Hematopoietic multipotent progenitor cell treated with erythropoietin and hydrocortisone succinate and interleukin-3 and kit ligand, for 6 days (in vitro differentiated cells): ENCODE measurements around the gene SLC18A3.

ENCODE experiments used
- DNase-seq: peaks from one replicate; pipeline ENCODE4 v3.0.0-alpha.2; 2015

Gene SLC18A3

DNA sequence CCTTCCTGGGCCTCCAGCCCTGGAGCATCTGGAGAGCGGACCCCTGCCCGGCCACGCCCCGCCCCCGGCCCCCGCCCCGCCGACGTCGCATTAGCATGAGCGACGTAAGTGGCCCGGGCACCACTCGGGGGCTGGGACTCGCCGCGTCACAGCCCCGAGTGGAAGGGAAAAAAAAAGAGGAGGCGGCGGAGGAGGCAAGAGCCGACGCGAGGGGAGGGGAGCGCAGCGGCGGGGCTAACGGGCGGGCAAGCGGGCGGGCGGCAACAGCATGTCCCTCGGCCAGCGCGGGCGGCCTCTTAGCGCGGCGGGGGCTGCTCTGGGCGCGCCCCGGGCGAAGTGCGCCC, at the start of gene SLC18A3:
TSS of gene SLC18A3 (plus strand) at position 197 of the 344 bp plus-strand sequence. CDS start 431 bp downstream, outside the sequence.
- DNase-seq = no peak

DNA sequence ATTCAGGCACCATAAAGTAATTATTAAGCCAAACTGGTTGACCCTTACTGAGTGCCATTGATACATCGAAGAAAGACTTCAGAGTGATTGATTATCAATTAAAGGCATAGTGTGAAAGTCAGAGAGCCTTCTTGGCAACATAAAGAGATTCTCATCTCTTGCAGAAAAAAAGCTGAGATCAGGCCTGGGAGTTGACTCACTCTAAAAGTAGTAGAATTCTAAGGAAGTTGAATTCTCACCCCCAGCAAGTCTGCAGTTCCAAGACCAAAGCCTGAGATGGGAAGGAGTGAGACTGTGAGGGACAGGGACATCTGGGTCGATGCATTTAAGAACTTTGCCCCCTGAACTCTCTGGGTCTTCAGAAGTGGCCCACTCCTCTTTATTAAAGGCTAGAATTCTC, 49.6 kb upstream of the SLC18A3 start:
- no peak for DNase-seq

DNA sequence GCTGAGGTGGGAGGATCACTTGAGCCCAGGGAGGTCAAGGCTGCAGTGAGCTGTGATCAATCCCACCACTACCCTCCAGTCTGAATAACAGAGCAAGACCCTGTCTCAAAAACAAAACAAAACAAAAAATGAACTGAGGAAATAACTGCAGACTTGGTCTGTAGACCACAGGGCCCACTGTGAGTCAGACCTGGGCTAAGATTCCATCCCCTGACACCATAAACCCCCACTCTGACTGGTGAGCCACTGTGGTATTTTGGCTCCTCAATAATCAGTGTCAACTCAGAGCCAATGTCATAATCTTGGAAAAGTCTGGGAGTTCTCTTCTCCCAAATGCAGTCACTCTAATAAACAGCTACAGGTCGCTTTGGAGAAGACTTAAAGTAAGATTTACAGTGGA, 47.2 kb upstream of the SLC18A3 start:
- no peak for DNase-seq

DNA sequence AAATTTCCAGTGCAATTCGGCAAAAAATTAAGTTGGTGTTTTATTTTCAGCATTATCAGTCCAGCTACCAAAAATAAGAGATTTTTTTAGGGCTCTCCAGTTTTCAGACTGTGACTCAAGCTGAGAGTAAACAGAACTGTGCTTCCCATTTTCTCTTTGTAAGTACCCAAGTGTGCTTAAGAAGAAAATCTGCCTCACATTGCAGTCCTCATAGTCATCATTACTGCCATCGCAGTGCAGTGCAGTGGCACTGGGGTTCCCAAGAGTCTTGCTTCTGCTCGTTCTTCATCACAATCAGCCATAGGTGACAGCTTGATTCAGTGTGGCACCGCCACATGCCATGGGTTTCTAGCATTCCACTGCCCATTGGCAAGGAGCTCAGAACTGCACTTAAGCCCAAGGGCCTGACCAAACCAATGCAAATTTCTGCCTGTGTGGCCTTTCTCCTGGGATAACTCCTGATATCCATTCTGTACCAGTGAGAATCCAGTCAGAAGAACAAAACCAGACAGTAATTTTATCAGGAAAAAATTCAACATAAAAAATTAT, 45.6 kb upstream of the SLC18A3 start:
- no peak for DNase-seq

DNA sequence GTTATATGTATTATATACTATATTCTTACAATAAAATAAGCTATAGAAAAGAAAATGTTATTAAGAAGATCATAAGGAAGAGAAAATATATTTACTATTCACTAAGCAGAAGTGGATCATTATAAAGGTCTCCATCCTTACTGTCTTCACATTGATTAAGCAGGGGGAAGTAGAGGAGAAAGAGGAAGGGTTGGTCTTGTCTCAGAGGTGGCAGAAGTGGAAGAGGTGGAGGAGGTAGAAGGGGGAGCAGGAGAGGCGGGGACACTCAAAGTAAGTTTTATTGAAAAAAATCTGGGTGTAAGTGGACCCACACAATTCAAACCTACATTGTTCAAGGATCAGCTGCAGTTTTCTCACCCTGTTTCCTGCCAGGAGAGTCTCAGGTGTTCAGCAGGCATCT, 42.3 kb upstream of the SLC18A3 start:
- DNase-seq = no peak

DNA sequence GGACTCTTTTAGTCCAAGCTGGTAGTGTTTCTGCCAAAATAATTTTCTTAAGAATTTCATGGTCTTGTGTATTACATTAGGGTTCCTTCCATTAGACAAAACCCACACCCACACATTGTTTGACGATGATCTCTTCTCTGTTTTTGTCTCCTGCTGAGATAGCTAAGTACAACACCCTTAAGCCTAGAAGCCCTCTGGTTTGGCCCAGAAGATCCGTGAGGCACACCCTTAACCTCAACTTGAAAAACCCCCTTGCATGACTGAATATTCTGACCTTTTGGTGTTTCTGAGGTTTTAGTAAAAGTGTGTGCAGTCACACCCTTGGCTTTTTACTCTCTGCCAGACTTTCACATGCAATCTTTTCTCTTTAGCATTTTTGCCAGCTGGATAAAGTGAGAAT, 41.9 kb upstream of the SLC18A3 start:
- no peak for DNase-seq

DNA sequence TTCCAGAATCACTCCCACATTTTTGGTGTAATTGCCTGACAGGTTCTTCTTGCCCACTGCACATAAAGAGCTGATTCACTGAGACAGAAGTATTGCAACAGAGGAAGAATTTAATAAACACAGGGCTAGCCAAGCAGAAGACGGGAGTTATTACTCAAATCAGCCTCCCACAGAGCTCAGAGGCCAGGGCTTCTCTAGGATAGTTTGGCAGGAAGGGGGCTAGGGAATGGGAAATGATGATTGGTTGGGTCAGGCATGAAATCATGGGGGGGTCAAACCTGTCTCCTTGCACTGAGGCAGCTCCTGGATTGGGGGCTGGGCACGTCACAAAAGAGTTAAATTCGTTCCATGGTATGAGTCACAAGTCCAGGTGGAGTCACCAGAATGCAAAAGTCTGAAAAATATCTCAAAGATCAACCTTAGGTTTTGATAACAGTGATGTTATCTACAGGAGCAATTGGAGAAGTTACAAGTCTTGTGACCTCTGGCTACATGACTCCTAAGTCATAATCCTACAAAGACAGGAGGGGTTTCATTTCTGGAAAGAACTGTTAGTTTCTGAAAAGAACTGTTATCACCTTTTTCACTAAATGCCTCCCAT, 41.0 kb upstream of the SLC18A3 start:
- DNase-seq = no peak

DNA sequence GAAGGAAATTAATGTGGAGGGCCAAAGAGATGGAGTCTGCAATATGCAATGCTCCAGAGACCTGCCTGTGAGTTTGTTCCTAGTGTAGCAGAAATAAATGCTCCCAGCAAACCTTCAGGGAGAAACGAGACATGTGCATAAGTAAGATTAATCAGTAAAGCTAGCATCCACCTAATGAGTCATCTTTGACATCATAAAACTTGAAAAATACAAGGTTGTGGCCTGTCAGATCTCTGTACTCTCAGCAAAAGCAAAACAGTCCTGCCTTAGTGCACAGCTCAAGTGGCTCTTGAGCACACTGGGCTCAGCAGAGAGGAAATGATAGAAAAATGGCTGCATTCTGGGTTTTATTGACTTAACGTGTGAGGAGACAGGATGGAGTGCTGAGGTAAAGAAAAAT, 38.7 kb upstream of the SLC18A3 start:
- DNase-seq = no peak

DNA sequence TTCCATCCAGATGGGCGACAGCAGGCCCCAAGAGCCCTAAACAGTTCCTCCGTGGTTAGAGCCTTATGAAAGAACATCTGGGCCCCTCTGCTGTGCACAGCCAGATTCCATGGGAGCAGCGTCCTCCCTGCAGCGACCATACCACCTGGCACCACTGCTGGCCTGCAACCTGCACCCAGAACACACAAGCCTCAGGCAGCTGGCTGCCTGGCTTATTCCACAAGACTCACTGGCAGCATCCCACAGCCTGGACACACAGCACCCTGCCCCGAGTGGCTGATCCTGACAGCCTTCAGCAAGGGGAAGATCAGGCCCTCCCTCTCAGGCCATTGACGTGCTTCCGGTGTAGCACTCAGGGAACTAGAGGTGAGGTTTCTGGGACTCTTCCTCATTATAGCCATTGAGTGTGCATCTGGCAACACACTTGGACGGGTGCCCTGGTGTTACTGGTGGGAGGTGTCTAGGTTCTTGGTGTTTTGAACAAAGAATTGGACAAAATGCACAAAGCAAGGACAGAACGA, 37.5 kb upstream of the SLC18A3 start:
- no peak for DNase-seq

DNA sequence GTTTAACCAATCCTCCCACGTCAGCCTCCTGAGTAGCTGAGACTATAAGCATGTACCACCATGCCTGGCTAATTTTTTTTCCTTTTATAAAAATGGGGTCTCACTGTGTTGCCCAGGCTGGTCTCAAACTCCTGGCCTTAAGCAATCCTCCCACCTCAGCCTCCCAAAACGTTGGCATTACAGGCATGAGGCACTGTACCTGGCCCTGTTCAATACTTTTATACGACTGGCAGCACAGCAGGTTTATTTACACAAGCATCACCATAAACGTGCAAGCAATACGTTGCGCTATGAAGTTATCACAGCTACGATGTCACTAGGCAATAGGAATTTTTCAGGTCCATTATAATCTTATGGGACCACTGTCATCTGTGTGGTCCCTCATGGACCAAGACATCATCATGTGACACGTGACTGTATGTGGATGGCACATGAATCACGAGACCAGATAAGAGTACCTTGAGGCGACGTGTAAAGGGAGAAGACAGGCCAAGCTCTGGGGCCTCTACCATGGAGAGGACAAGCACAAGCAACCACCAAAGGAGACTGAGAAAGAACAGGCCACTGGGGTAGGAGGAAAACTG, 34.5 kb upstream of the SLC18A3 start:
- DNase-seq = no peak

DNA sequence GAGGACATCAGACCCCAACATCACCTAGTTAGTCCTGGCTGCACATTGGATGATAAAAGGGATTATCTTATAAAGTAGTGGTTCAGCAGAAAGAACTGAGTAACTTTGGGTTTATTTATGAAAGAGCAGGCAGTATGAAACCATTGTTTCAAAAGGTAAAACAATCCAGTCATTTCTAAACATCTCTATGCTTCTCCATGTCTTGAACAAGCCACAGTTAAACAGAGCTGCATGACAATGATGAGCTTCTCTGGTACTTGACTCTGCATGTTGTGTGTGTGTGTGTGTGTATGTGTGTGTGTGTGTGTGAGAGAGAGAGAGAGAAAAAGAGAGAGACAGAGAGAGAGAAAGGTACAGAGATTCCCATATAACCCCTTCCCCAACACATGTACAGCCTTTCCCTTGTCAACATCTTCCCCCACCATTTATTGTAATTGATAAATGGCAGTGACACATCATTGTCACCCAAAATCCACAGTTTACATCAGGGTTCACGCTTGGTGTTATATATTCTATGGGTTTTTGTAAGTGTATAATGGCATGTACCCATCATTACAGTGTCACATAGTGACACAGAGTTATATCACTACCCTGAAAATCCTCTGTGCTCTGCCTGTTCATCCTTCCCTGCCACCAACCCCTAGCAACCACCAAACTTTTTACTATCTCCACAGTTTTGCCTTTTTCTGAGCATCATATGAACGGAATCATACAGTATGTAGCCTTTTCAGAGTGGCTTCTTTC, 32.8 kb upstream of the SLC18A3 start:
- DNase-seq = no peak

DNA sequence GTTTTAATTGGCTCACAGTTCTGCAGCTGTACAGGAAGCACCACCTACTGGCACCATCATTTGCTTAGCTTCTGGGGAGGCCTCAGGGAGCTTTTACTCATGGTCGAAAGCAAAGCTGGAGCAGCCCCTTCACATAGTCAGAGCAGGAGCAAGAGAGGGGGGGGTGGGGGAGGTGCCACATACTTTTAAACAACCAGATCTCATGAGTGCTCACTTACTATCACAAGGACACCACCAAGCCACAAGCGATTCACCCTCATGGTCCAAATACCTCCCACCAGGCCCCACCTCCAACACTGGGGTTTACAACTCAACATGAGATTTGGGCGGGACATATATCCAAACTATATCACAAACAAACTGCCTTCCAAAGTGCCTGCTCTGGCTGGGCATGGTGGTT, 31.7 kb upstream of the SLC18A3 start:
- no peak for DNase-seq

DNA sequence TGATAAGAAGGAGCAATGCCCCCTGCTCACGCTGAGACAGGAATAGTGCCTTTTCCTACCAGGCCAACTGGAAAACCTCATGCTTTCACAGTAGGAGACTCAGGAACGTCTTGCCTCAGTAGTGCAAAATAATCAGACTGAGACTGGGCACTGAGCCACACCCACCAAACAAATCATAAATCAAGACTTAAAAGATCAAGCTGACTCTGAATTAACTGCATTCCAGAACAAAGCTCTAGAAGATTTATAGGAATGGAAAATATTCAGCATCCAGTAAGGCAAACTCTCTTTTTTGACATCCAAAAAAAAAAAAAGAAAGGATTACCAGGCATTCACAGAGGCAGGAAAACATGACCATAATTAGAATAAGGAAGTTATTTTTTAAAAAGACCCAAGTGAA, 30.5 kb upstream of the SLC18A3 start:
- no peak for DNase-seq

DNA sequence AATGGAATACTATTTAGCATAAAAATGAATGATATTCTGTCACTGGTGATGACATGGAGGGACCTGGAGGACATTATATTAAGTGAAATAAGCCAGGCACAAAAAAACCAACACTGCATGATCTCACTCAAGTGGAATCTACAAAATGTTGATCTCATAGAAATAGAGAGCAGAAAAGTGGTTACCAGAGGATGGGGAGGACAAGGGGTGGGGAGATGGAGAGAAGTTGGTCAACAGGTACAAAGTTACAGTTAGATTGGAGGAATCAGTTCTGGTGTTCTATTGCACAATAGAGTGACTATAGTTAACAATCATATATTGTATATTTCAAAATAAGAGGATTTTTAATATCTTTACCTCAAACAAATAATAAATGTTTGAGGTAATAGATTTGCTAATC, 24.7 kb upstream of the SLC18A3 start:
- DNase-seq = no peak

DNA sequence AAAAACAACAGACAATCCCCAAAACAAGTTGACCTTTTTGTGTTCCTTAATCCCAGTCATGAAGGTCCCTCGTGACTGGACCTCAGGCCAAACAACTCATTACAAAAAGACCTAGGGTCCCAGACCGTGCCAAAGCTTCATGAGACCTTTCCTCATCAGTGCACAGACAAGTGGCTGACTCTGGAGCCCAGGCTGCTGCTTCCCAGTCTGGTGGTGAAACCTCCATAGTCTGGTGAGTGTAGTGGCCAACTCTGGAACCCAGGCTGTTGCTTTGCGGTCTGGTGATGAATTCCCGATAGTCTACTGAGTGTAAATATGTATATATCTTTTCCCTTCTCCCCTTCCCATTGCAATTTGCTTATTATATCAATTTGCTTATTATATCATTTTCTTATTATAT, 22.1 kb upstream of the SLC18A3 start:
- DNase-seq = no peak

DNA sequence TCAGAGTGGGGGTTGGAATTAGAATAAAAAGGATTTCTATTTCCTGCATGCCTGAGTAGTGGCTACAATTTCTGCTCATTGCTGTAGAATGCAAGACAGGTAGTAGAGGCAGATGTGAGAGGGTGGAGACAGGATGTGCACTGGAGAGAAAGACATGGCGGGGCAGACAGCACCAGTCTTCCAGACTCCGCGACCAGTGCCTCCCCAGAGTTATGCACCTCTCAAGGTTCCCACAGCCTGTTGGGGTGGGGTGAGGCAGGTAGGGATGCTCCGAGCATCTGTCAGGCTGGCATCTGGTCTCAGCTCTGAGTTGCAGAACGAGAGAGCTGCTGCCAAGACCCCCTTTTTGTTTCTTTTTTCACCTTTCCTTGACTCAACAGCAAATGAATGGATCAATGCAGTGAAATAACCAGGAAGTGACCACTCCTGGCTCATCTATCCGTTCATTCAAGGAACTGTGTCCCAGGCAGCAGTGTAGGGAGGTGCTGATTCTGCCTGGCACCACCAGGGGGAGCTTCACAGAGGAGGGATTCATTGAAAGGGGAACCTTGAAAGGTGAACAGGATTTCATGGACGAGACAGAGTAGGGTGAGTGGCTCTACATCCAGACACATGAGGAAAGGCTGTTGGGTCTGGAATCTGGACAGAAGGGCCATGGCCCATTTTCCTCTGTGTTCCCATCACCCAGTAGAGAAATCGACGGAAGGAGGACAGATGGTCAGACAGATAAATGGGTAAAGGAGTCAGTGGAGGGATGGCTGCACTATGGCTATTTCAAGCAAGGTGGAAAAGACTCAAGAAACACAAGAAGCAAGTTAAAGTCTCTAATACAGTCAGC, 17.2 kb upstream of the SLC18A3 start:
- DNase-seq = peak; percentile 78

DNA sequence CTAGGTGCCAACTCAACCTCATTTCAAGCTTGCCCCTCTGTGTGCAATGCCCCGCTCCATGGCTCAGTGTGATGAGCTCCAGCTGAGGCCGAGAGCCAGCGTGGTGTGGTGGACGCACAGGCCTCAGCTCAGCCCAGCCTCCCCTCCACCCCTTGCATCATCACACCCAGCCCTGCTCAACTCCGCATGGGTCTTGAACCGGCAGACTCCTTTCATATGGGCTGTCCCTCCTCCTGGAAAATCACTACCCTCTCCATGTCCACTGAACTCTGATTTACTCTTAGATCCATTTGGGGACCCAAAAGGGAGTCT, 16.6 kb upstream of the SLC18A3 start:
- DNase-seq = no peak

DNA sequence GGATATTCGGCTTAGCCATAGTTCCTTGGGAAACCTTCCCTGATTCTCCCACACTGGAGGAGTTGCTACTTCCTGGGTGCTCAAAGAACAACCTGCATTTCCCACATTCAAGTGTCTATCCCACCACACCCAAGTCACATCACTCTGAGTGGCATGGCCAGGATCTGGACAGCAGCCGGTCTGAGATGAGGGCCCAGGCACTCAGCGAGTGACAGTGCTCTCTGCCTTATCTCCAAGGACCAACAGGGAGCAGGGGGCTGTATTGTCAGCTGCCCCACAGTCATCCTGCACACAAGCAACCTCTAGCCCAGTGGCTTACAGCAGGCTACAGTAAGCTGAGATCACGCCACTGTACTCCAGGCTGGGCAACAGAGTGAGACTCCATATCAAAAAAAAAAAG, 16.1 kb upstream of the SLC18A3 start:
- DNase-seq = no peak

DNA sequence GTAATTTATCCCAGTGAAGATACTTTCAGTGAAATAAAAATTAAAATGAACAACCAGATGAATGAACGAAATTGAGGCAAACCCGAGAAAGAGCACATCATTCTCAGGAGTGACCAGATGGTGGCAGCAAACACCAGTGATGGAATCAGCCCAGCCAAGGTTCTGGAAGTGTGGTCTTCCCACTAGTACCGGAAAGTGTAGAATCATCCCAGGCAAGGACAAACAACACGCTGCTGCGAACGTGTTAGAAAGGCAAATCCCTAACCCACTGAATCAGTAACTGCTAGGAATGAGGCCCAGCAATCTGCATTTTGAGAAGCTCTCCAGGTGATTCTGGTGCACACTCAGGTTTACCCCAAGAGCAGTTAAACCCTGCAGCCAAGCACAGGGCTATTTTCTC, 15.5 kb upstream of the SLC18A3 start:
- DNase-seq = peak; percentile 68

DNA sequence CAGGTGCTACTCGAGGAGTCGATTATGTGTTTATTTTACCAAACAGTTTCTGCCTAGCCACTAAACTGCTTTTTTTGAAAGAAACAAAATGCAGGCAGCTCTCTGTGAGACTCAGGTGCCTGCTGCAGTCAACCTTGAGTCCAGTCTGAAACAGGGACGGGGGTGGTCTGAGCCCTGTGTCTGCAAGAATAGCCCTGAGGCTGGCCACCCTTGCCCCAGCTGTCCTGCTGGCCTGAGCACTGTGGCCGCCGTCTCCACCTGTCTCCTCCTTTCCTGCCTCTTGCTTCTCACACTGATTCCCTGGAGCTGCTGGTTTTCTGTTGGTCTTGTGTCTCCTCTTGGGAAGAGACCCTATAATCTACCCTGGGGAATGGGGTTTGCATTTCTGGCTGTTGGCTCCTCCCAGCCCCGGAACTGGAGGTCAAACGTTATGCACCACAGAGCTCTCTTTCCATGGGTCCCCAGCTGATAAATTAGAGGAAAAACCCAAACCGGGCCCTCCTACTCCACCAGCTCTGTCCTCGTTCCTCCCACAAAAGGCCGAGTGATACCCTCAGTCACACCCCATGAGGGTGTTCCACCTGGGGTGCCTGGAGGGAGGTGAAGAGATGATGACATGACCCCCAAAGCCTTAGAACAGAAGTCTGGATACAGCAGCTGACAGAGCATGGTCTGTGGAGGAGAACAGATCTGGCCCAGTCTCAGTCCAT, 15.0 kb upstream of the SLC18A3 start:
- no peak for DNase-seq

DNA sequence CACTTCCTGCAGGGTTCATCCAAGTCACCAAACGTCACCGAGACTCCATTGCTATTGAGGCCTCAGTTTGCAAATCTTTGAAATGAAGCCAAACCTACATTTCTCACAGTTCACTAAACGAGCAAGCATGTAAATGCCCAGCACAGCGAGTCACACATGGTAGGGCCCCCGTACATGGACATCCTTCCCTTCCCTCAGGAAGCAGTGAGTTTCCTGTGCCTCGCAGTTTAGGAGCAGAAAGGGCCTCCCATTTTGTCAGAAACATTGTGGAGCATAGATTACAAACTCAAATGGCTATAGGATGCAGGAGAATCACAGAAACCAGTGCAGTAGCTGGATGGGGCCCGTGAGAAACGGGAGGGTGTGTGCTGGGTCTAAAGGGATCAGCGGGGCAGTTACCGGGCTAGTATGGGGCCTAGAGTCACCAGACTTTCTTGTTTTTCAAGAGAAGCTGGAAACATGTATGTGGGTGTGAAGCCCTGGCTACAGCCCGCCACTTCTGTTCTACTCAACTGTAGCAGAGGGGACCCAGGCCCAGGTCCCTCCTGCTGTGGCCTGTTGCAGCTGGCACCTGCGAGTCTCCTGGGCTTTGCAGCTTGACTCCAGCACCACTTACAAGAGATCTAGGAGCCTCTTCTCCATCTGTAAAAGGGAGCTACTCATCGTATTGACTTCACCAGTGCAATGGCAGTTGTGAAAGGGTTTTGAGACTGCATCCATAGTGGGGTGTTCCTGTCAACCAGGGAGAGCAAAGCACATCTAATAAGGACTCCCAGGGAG, 14.2 kb upstream of the SLC18A3 start:
- DNase-seq = no peak

DNA sequence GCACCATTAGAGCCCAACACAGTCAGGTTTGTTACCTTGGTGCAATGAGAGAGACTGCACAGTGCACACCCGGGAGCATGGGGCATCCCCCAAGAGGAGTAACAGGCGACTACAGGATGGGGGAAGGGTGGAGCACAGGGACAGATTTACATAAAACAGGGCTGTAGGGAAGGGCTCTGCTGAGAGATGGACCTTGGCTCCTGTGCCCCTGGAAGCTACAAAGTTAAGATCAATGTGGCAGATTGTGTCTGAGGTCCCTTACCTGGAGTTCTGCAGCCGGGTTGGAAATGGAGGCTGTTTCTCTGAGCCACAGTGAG, 13.7 kb upstream of the SLC18A3 start:
- no peak for DNase-seq
